GM12874 (cell line): ENCODE measurements around the gene ASPSCR1.

Experiments used
- CTCF ChIP-seq: IDR thresholded peaks from 2 replicates; pipeline ENCODE4 v1.5.1; 2011; ENCODE audit warnings: low read depth, mild to moderate bottlenecking, control low read depth, low read length, moderate library complexity; ENCODE audit not compliant: insufficient read depth

ASPSCR1 gene

GRCh38 chr17:81939218-81939617 is 38.2 kb upstream of the ASPSCR1 start:
- TF ChIP-seq CTCF, result no peak

DNA sequence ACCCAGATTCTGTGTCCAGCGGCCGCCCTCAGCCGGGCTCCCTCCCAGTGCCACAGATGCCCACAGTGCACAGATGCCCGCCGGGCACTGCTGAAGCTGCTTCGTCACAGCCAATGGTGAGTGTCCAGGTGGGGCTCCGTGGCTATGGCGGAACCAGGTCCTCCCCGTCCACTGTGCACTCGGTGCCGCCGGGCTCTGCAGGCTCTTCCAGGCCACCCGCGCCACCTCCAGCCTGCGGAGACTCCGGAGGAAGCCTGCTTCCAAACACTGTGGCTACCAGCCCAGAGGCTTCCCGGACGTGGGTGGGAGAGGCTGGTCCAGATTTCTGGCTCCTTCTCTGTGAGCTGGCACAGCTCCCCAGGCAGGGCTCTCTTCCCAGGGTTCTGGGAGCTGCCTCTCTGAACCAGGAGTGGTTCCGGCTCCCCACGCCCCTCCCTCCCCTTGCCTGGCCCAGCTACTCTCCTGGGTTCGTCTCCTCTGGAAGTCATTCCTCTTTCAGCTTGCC is 37.5 kb upstream of the ASPSCR1 start:
- TF ChIP-seq CTCF, result no peak

DNA sequence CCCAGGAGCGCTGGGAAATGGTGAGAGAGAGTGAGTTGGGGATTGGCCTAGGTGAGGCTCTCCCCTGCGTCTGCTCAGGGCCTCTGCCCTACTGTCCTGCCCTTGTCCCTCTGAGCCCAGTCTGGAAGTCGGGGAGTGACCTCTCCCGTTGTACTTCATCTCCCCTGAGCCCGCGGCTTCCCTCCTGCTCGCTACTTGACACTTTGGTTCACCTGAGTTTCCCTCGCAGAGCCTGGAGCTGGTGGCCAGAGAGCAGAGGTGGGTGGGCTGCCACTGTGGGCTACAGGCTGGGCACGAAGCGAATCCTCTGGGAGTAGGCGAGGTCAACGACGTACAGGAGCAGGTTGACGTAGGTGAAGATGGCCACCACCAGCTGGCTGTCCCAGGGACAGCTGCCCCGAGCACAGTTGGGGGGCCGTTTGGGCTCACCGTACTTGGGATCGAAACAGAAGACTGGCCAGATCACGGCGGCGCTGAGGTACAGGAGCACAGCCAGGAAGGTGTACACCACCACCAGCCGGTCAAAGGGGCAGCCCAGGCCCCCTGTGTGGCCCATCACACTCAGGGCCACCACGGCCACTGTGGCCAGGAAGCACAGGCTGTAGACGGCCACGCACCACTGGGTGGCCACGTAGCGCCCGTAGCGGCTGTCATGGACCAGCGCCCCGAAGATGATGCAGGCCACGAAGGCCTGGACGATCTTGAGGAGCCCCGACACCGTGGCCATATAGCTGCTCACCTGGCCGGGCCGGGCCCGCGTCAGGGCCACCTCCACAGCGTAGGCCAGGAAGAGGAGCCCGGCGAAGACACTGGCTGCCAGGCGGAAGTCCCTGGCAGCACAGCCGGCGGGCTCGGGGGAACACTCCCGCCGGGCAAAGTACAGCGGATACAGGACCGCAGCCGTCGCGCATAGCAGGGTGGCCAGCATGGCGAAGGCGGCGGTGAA is 36.6 kb upstream of the ASPSCR1 start:
- TF ChIP-seq CTCF, result no peak

DNA sequence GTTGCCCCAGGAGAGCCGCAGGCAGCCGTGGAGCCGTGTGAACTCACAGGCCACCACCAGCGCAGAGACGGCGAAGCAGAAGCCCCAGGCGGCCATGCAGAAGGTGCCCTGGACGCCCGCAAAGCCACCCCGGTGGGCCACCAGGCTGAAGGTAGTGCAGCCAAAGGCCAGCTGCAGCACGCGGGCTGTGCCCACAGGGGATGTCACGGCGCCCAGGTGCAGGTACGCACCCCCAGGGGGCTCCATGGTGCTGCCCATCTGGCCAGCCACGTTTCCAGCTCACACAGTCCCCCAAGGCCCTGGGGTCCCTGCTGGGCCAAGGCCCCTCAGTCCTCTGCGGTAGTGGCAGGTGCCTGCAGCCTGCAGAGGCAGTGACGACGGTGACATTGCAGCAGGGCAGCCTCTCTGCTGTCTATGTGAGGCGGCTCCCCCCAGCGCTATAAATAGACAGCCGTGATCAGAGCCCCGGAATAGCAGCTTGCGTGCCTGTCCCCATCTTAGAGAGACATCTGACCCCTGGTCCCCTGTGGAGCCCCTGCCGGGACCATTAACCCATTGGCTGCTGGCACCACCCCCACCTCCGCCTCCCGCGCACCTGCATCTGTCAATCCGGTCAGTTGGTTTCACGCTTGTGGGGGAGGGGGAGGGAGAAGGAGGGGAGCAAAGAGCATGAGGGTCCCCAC is 35.8 kb upstream of the ASPSCR1 start:
- no peak for TF ChIP-seq CTCF

DNA sequence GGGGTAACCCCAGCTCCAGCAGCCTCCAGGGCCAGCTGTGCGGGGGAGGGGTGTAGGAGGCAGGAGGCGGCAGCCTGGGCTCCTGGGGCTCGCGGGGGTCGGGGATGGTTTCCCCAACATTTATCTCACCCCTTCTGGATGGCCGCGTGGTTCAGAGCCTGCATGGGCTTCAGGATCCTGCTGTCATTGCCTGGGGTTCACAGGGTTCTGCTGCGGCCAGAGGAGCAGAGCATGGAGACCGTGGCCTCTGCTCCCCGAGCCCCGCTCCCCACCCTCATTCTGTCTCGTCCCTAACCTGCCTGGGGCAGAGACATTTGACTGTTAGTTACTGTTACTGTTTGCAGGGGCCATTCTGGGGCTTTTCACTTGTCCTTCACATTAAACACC is 35.3 kb upstream of the ASPSCR1 start:
- TF ChIP-seq CTCF, result no peak

GRCh38 chr17:81944858-81945257 is 32.6 kb upstream of the ASPSCR1 start:
- TF ChIP-seq CTCF, result no peak

GRCh38 chr17:81947189-81947588 is 30.2 kb upstream of the ASPSCR1 start, which contains the start of gene MYADML2:
Gene MYADML2 (minus strand): TSS chr17:81947233. CDS start chr17:81941741, 5,492 bp downstream.
- TF ChIP-seq CTCF, result no peak
